ENCODE data around the gene GYS2.

GYS2 gene

DNA sequence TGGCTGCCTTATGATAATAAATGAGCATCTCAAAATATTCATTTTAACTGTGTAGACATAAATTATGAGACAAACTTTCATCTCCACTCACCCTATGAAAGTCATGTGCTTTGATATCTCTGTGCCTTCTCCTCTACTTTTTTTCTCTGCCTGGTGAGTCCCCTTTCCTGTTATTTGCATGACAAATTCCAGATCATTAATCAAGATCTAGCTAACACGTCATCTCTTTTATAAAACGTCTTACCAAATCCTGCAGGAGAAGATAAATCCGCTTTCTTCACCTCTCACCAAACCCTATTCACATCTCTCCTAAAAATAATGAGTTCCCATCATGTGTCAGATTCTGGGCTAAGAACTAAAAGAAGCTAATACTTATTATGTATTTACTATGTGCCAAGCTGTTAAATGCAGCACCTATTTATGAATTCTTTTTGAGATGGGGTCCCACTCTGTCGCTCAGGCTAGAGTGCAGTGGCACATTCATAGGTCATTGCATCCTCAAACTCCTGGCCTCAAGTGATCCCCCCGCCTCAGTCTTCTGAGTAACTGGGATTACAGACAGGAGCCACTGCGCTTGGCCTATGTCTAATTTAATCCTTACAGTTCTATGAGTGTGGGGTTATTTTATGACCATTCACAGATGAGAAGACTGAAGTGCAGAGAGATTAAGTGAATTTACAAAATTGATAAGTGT is 51.9 kb downstream of the GYS2 start:
- no peak for DNase-seq (ENCODE audit: low spot score)

DNA sequence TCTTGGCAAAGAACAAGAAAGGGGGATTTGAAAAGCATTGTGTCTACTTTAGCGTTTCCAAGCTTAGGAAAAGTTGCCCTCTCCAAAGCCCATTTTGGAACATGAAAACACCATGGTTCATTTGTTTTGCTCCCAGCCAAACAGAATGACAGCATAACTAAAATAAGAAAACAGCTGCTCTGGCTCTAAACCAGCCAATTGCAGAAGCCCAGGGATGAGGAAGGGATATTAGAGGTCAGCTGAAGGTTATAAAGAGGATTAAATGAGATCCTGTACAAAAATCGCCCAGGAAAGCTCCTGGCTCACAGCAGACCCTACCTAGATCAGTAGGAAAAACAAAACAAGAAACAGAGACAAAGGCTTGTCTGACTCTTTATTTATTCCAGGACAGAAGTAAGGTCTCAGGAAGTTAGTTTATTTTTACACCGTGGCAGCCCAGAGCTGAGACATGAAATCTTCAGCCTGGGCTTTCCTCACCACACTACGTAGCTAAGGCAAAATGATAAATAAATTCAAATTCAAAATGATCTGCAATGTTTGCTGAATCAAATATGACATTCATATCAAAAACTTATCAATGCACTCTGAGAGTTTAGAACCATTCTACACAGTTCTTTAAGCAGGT is 52.7 kb downstream of the GYS2 start:
- DNase-seq (ENCODE audit: low spot score) = no peak

DNA sequence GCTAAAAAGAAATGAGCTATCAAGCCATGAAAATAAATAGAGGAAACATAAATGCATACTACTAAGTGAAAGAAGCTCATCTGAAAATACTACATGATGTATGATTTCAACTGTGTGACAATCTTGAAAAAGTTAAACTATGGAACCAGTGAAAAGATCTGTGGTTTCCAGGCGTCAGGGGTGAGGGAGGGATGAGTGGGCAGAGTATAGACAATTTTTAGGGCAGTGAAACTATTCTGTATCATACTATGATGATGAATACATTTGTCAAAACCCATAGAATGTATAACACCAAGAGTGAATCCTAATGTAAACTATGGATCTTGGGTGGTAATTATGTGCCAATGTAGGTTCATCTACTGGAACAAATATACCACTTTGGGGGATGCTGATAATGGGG is 57.2 kb downstream of the GYS2 start:
- no peak for DNase-seq (ENCODE audit: low spot score)

DNA sequence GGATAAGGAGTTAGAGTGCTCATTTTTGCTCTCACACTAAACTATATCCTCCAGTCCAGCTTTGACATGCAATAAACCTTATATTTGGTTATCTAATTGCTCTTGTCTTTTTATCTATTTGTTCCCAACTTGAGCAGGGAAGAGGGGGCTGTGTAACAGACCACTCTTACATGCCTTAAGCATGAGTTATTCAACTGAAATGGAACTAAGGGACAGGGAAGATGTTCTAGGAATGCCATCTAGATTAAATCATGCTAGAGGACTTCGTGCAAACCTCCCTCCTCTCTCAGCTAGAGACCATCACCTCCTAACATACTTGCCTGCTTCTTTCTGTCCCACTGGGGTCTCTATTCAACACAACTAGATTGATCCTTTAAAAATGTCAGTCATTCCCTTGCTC is 57.9 kb downstream of the GYS2 start:
- DNase-seq (ENCODE audit: low spot score) = no peak

DNA sequence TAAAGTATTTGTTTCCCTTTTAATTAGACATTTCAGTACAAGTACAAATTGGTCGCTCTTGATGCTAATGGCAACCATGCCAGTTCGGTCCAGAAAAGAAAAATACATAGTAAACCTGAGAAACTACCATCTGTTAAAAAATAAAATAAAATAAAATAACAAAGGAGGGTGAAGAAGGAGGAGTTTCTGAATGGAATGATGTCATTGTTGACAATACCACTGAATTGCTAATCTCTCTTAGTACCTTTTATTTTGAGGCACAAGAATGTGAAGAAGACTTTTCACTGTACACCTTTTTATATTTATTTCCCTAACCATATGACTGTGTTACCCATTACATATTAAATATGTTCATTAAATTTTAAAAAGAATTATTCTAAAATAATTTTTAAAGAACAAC is 59.1 kb downstream of the GYS2 start:
- no peak for DNase-seq (ENCODE audit: low spot score)

DNA sequence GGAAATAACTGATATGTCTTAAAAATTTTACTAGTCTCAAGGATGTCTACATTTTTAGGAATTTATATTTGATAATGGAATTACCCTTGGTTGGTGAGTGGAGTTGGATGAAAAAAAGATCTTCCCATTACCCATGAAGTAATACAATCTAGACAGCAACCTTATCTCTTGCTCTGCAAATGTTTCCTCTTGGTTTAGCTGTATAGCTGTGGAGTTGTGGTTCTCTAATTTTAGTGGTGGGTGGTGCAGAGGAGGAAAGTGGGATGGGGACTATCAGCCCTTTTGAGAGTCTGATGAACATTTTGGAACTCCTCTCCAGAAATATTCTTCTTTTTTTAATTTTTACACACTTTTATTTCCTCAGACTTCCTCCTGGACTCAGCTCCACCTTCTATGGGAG is 61.5 kb downstream of the GYS2 start:
- no peak for DNase-seq (ENCODE audit: low spot score)

DNA sequence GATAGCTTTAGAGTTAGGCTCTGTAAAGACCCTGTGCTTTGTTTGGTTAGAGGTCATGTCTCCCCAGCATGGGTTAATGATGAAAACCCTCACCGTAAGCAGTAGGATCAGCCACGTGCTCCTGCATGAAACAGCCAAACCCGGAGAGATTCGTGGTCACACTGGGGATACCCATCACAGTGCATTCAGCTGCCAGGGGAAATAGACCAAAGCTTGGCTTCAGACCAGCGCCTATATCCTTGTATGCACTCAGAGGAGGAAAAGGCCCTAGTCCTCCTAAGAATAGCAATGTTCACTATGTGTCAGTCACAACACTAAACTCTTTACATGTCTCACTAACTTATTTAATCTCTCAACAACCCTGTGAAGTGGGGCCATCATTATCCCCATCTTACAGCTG is 62.2 kb downstream of the GYS2 start:
- no peak for DNase-seq (ENCODE audit: low spot score)

DNA sequence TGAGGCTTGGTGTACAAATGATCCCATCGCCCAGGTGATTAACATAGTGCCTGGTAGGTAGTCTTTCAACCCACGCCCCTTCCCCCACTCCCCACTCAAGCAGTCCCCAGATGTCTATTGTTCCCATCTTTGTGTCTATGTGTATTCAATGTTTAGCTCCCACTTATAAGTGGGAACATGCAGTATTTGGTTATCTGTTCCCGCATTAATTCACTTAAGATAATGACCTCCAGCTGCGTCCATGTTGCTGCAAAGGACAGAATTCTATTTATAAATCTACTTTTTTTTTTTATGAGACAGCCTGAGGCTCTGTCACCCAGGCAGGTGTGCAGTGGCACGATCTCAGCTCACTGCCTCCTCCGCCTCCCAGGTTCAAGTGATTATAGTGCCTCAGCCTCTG is 62.9 kb downstream of the GYS2 start:
- no peak for DNase-seq (ENCODE audit: low spot score)

DNA sequence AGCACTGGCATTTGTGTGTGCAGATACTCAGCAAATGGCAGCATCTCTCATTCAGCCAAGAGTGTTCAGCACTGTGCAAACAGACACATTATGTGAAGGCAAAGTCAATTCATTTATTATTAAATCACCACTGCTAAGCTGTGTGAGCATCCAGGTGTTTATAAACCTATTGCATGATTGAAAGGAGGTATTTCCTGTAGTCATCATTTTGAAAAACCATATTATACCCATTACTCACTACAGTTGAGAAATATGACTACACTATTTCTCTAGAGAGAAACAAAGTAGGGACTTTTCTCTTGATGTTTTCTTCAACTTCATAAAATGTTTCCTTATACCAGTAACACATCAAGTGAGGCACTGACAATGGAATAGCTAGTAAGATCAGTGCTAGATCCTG is 64.8 kb downstream of the GYS2 start:
- no peak for DNase-seq (ENCODE audit: low spot score)

DNA sequence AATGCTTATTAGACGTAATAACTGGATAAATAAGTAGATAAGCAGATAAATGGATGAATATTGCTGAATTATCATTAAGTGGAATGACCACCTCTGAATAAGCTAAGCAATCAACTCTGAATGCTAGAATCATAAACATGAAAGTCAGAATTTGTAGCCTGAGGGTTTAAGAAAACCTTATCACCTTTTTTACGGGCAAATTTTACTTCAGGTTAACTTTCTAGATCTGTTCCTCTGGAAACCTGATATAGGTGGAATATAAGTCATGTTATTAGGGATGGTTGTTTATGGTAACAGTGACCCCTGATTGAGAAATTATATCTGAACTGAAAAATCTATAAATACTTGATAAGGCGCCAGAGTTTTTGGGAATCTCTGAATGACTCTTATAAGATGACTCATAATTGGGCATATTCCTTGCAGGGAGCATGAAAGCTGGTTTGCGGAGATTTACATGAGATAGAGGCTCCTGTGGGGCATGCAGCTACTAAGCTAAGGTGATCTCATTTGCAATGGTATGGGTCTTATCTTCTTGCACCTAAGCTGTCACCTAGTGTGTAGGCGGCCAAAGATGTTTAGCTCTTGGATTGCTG is 66.5 kb downstream of the GYS2 start:
- DNase-seq (ENCODE audit: low spot score) = no peak

DNA sequence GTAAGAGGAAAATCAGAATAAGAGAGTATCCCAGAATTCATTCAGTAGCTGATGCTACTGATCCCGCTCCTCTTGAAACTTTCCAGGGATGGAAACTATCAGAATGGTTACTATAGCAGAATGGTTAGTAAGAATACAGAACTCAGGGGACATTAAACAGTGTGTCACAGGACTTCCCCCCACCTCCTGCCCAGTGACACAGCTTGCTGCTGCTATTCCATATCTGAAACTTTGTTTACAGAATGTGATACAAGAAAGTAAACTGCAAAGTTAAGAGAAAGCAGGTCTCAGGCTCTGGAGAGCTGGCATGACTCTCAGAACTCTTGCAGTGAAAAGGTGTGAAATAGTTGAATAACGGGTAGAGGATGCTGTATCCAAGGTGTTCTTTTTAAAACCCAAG is 75.2 kb downstream of the GYS2 start:
- no peak for DNase-seq (ENCODE audit: low spot score)

DNA sequence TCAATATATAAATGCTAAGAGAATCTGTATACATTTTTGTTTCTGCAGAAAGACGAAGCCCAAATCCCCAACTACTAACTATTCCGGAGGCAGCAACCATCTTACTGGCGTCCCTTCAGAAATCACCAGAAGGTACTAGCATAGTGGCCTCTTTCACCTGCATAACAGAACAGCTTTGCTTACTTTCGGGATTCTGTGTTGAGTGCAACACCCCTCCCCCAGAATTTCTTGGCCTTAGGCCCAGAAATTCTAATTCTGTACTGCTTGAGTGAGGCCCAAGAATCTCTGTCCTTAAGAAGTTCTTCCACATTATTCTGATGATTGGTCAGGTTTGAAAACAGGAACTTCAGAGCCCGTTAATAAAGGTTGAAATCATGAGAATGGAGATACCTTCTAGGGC is 75.7 kb downstream of the GYS2 start:
- no peak for DNase-seq (ENCODE audit: low spot score)

DNA sequence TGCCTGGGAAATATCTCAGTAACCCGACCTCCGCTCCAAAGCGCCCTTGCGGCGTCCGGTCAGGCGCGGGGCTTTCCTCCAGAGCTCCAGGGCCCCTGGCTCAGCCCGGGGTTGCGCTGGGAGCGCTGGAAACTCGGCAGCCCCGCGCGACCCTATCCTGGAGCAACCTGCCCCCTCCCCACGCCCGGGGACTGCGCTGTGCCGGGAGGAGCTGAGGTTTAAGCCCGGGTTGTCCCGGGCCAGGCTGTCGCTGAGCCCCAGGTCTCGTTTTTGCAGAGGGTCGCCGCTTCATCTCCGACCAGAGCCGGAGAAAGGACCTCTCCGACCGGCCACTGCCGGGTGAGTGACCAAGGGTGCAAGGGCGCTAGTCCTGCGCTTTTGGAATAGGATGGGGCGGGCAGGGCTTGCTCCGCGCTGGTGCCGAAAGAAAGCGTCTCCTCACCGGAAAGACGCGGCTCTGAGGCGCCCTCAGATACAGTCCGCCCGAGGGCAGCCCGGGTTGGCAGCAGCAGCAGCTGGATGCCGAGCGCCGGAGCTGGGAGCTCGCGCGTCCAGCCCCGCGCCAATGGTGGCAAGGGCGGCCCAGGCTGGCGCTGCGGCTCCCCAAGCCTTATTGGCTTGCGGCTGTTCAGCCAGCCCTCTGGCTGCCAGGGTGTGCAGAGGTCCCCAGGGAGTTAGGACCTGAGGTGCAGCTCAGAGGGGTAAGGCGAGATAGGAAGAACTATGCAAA is 77.0 kb downstream of the GYS2 start:
- DNase-seq (ENCODE audit: low spot score) = no peak

DNA sequence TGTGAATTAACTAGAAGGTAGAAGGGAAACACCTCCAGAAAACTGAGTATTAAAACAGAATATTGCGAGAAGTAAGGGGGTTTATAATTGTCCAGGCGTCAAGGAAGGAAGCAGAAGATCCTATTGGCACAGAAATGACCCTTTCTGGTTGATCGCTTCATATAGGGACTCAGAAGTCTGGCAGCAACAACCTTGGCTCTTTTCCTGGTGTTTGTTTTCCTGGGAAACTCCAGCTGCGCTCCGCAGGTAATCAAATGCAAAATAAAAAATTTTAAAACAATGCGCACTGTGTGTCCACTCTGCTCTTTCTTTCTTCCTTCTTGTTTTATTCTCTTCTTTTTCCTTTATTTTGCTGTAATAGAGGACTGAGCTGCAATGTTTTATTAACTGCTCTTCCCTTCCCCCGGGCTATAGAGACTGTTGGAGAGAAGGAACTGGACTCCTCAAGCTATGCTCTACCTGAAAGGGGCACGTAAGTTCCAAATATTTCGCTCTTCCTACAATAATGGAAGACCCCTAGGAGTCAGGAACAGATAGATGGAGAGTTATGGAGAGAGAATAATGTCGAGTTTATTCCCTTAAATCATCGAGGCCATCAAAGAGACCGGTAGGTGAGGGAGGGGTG is 77.8 kb downstream of the GYS2 start:
- no peak for DNase-seq (ENCODE audit: low spot score)

DNA sequence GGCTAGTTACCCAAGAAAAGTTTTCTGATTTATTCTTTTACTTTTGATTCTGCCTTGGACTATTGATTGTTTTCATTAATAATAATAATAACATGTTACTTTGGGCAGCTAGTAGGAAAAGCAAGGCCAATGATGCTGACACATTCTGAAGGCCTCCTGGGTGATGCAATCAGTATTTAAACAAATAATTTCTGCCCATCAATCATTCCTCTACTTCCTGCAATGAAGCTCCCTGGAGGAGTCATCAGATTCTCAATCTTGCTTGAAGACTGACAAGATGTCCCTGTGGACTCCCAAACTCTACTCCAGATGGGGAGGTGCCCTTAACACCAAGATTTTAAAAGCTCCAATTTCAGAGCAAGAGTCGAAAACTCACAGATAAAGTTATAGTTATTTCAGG is 78.6 kb downstream of the GYS2 start, which contains the start of gene SPX:
Gene SPX (plus strand): TSS at position 244 of the 400 bp plus-strand sequence. CDS start 177 bp downstream, outside the sequence.
- DNase-seq (ENCODE audit: low spot score) = no peak

DNA sequence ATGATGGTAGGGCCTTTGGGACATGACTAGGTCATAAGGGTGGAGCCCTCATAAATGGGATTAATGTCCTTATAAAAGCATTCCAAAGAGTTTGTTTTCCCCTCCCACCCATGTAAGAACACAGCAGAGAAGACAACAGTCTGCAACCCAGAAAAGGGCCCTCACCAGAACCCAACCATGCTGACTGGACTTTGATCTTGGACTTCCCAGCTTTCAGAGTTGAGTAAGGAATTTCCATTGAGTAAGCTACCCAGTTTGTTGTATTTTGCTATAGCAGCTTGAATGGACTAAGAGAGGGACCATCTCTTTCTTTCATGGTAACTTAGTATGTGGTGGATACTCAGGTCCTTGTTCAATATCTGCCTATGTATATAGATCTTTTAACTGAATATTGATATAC is 81.5 kb downstream of the GYS2 start:
- no peak for DNase-seq (ENCODE audit: low spot score)

DNA sequence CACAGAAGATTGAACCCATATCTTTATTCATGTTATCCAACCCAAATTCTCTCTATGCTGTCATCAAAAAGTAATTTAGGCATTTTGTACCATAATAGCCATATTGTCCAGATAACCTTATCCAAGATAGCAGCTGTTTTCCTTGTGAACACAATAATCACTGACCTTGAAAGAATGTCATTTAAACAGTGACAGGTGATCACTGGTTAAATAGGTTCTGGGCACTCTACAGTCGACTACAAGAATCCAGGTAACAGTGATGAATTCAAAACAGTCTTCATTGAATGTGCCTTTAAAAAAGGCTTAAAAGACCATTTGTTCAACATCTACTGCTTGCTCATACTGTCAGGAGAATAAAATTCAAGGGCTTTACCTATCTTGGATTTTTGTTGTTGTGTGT is 83.1 kb downstream of the GYS2 start:
- DNase-seq (ENCODE audit: low spot score) = no peak

DNA sequence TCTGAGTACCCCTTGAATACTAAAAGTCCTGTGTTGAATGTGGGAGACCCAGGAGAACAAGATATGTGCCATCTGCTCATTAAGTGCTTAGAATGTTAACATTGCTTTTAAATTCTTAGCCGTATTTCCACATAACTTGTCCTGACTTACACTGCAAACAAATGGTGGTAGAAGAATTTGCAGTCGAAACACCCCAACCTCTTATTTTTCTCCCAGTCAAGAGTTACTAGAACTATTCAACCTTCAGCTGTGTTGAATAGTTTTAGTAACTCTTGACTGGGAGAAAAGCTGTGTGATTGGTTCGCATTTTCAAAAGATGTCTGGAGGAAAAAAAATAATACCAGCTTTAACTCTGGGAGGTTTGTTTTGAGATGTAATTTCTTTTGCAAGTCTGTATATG is 86.2 kb downstream of the GYS2 start:
- DNase-seq (ENCODE audit: low spot score) = no peak

DNA sequence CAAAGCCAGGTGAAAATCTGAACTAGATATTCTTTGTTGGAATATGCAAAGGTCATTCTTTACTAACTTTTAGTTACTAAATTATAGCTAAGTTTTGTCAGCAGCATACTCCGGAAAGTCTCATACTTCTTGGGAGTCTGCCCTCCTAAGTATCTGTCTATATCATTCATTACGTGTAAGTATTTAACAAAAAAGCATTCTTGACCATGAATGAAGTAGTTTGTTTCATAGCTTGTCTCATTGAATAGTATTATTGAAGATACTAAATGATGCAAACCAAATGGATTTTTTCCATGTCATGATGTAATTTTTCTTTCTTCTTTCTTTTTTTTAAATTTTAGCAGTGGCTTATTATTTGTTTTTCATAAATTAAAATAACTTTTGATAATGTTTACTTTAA is 88.4 kb downstream of the GYS2 start:
- DNase-seq (ENCODE audit: low spot score) = no peak

DNA sequence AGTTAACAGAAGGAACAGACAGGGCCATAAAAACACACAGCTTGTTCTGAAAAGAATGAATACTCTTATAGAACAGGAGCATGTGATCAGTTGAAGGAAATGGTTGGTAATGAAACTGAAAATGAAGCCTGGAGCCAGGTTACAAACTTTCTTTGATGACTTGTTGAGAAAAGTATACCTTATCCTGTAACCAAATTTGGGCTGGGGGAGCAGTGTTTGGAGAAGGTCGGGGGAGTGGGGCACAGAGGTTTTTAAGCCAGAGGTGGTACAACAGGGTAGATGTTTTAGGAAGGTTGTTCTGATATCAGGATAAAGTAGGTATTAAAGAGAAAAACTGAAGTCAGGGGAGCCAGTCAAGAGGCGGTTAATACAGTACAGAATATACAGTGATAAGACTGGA is 94.9 kb downstream of the GYS2 start:
- DNase-seq (ENCODE audit: low spot score) = no peak

DNA sequence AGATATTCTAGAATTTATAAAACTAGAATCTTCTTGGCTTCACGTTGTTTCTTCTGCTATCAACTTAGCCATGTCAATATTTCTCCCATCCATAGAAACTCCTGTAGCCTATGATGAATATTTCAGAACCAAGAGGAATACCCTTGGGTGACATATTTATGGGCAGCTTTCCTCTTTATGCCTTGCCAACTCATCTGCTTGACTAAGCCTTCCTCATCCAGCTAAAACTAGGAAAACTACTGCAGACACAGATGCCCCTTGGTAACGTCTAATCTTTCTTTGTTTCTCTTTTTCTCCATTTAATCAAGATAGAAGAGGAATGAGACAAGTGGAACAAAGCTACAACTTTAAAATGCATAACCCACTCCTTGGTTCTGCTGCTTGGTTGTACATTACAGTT is 96.8 kb downstream of the GYS2 start:
- no peak for DNase-seq (ENCODE audit: low spot score)

DNA sequence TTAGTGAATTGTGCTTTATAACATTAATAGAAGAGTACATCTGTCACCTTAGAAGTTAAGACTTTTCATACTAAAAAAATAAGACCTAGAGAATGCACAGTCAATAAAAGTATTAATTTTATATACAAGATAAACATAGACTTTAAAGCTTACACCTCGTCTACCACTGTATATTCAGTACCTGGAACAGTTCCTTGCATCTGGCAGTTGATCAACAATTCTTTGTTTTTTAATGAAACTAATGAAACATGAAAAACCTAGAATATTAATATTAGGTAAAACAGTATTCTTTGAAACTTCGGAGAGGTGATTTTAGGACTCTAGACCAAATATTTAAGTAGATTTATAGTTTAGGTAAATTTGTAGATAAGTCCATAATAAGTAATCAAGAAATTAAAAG is 98.8 kb downstream of the GYS2 start:
- no peak for DNase-seq (ENCODE audit: low spot score)

DNA sequence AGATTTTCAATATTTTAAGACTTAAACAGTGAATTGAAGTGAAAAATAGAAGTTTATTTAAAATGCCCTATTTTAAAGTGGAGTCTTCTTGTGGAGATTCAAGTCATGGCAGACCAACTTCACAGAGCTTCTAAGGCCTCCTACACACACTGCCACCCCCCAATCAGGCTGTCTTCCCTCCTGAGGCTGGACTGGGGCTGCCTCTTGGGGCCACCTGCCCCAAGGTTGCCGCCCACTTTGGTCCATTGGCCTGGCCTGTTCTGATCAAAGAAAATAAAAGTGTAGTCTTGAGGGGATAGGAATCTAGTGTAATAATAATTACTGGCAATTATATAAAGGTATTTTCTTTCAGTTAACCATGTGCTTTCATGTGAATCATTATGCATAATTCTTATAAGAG is 101.8 kb downstream of the GYS2 start:
- DNase-seq (ENCODE audit: low spot score) = no peak
